Activated CD4-positive, alpha-beta T cell treated with anti-CD3 and anti-CD28 coated beads for 36 hours (primary cell): ENCODE measurements around the gene ITGA11. TPM values are rescaled to one million over a fixed set of nuclear protein-coding genes. Genes with fewer than 3 reads are reported as not detected.

Experiments
- ATAC-seq: fragments of 200-7000 bp; cut with Tn5 transposase; one replicate; pipeline ENCODE4 v1.10.0; 2021; ENCODE audit warnings: mild to moderate bottlenecking, moderate library complexity
- CTCF ChIA-PET: fragments of 350-600 bp; sonication (Branson Sonifier 250); formaldehyde crosslinking; loops from one replicate; lab custom pipeline; 2021; ENCODE audit warnings: antibody characterized with exemption; lab: Charles Lee
- POLR2A ChIA-PET: fragments of 350-600 bp; sonication (Branson Sonifier 250); formaldehyde crosslinking; loops from one replicate; lab custom pipeline; 2021; ENCODE audit warnings: antibody characterized with exemption, inconsistent platforms; lab: Charles Lee
- DNase-seq: peaks from one replicate; pipeline ENCODE4 v3.0.0-alpha.2; 2020
- H3K27ac Mint-ChIP-seq: one replicate; pipeline ENCODE4 v1.8.0; 2021; ENCODE audit warnings: mixed read lengths
- H3K27me3 Mint-ChIP-seq: one replicate; pipeline ENCODE4 v1.8.0; 2021; ENCODE audit warnings: mixed read lengths
- H3K36me3 Mint-ChIP-seq: one replicate; pipeline ENCODE4 v1.8.0; 2021; ENCODE audit warnings: low read depth, mixed read lengths
- H3K4me1 Mint-ChIP-seq: one replicate; pipeline ENCODE4 v1.8.0; 2021; ENCODE audit warnings: mixed read lengths
- H3K4me3 Mint-ChIP-seq: one replicate; pipeline ENCODE4 v1.8.0; 2021; ENCODE audit warnings: mild to moderate bottlenecking, moderate library complexity, mixed read lengths
- H3K9me3 Mint-ChIP-seq: one replicate; pipeline ENCODE4 v1.8.0; 2021; ENCODE audit warnings: low read depth, mixed read lengths
- intact Hi-C, 2 experiments: fragments of 100-400 bp; cut with DNase I in 1 of 2; cut with micrococcal nuclease in 1 of 2; formaldehyde crosslinking; loops; one replicate each; pipeline versions ENCODE4 v1.14.2 to v1.15.1; 2022 to 2024; cut with DNase I, micrococcal nuclease
- total RNA-seq, 2 experiments: library from RNA; stranded (reverse); gene quantifications; one replicate each; pipeline ENCODE4 v1.2.3, GENCODE V29; 2021

ITGA11 gene
- total RNA-seq, 2 experiments from 2014 or later = 2.9 to 3.2 TPM

- Mint-ChIP-seq H3K27ac (no peak overlapping the region), H3K36me3 (no peaks in the 10 kb centered on the region), H3K4me3 (no peak overlapping the region), H3K4me1 (no peaks in the 10 kb centered on the region), H3K27me3 (no peaks in the 10 kb centered on the region), H3K9me3 (no peaks in the 10 kb centered on the region)
- DNase-seq (no peak), ATAC-seq (no peak)
- intact Hi-C loops = no loop called here
- ChIA-PET CTCF (interaction anchor here (0.7 to 0.9 kb wide), 2 partner anchors 206 to 474 kb away, joined by 3 read pairs; no protein-coding TSS in a partner anchor), POLR2A (interaction anchor here (0.7 kb wide), 1 partner anchor 1119 kb away, joined by 5 read pairs; no protein-coding TSS in a partner anchor)
These were observed 88.3 kb downstream of the ITGA11 start for GRCh38 chr15:68343579-68344225.

DNA sequence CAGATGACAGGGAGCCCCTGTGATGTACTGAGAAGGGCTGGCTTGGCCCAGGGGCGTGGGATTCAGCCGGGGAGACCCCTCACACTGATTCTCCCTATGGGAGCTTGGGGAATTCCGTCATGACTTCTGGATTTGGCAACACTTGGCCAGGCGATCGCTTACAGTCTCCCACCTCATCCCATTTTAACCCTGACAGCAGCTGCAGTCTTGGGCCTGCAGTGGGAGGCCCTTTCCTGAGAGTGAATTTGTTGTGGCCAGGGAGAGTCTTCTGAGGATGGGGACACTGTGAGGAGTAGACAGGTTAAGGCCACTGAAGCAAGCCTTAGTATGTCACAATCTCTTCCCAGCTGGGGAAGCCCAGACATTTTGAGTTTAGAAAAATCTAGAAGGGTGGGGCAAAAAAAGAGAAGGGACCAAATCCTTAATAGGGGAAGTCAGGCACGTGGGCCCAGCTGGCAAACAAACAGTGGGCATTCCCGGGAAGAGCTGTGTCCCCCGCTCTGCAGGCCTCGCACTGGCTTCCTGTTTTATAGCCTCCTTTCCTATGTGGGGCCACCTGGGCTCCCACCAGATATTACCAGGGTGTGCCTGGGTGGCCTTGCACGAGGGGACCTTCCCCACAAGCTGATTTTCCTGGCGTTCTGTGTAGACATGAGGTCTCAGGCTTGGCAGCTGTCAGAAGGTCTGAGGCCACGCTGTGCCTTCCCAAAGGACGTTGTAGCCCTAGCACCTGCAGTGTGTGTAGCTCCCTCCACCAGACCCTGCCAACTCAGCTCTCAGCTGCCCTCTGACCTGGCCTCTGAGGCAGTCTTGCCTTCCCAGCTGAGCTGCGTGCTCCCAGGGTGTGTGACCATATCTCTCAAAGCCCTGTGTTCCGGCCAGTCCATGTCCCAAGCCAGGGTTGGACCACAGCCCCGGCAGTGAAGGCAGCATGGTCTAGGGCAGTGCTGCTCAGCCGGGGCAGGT is 89.9 kb downstream of the ITGA11 start:
- H3K27ac Mint-ChIP-seq = no peak overlapping the region
- CTCF ChIA-PET = interaction anchor here (0.9 to 1.1 kb wide), 3 partner anchors 32 to 208 kb away, joined by 3 to 4 read pairs (median 3); no protein-coding TSS in a partner anchor
- no peak overlapping the region for H3K4me3 Mint-ChIP-seq

DNA sequence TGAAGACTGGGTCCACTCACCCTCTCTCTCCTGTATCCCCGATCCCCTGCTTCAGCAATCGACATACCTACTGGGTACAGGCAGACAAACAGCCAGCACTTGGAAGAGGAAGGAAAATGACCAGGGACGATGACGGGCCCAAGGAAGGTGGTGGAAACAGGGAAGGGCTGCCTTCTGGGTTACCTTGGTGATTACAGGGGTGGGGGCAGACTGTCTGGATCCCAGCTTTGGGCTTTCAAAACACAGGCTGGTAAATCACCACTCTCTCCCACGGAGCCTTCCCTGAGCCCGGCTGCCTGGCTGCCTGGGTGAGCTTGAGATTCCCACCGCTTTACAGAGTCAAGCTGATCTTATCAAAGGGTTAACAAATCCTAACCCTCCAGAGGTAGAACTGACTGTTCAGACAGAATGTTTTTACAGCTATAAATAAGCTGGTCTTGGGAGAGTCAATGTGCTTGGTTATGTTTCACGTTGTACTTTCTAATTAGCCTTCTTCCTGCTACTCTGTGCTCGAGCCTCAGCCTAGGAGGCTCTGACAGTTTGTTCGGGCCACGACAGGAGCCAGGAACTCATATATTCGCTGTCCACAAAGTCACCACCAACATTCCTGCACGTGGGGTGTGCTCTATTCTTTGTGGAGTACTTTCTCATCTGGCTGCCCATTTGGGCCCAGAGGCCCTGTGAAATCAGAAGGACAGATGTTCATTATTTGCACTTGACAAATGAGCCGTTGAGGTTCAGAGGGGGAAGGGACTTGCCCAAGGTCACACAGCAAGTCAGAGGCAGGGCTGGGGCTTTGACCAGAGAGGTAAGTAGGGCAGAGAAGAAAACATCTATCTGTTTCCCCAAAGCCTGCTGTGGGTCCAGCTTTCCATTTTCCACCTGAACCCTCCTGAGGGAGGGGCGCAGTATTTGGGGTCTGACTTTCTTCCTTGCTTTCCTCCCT is 91.0 kb downstream of the ITGA11 start:
- H3K9me3 Mint-ChIP-seq = no peaks in the 10 kb centered on the region
- H3K27ac Mint-ChIP-seq = no peak overlapping the region
- ATAC-seq (no peak), DNase-seq (no peak)
- H3K36me3 Mint-ChIP-seq = no peaks in the 10 kb centered on the region
- H3K4me3 Mint-ChIP-seq = no peak overlapping the region
- intact Hi-C loops = no loop called here
- CTCF ChIA-PET = interaction anchor here (0.6 to 1.1 kb wide), 3 partner anchors 33 to 63 kb away, joined by 3 read pairs; no protein-coding TSS in a partner anchor
- H3K4me1 Mint-ChIP-seq = no peaks in the 10 kb centered on the region
- no peaks in the 10 kb centered on the region for H3K27me3 Mint-ChIP-seq
- POLR2A ChIA-PET = no interaction called here

More for the DNA sequence above, 89.9 kb downstream of the ITGA11 start:
- ATAC-seq (no peak), DNase-seq (no peak)
- intact Hi-C loops = no loop called here
- Mint-ChIP-seq H3K27me3 (no peaks in the 10 kb centered on the region), H3K36me3 (no peaks in the 10 kb centered on the region), H3K4me1 (no peaks in the 10 kb centered on the region), H3K9me3 (no peaks in the 10 kb centered on the region)
- POLR2A ChIA-PET = no interaction called here

DNA sequence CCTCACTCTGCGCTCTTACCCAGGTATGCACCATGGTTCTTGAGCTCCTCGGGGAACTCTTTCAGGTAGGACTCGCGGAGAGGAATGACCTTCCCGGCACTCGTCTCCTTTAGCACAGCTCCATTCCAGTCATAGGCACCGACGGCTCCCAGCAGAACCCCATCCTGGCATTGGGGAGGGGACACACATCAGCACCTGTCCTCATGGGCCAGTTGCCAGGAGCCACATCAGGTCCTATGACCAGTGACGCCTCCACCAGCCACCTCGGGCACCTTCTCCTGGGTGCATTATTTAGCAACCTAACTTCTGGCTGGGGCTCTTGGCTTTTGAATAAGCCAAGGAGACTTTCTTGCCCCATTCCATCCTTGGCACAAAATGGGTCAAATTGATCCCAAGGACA is 92.5 kb downstream of the ITGA11 start:
- Mint-ChIP-seq H3K36me3 (no peaks in the 10 kb centered on the region), H3K4me1 (no peaks in the 10 kb centered on the region), H3K27me3 (no peaks in the 10 kb centered on the region), H3K4me3 (no peak overlapping the region), H3K9me3 (no peaks in the 10 kb centered on the region), H3K27ac (no peak overlapping the region)
- ChIA-PET POLR2A (no interaction called here), CTCF (no interaction called here)
- DNase-seq = no peak
- intact Hi-C loops = no loop called here
- no peak for ATAC-seq

DNA sequence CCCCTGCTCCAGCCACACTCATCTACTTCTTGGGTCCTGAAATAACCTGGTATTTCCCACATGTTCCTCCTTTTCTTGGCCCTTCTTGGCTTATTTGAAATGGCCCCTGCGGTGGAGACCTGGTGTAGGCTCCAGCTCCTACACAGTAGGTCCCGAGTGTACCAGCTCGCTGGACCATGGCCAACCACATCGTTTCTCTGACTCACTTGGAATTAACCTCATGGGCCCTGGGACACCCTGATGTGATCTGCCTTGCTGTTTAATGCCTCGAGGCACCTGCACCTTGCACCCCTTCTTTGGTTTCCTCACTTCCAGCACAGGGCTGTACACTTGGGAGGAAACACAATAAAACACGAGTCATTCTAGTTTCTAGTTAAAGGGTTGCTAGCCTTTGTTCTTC is 94.1 kb downstream of the ITGA11 start:
- ATAC-seq = no peak
- Mint-ChIP-seq H3K27me3 (no peaks in the 10 kb centered on the region), H3K36me3 (no peaks in the 10 kb centered on the region), H3K4me3 (no peak overlapping the region), H3K4me1 (peaks cover 3% of the 10 kb centered on the region), H3K9me3 (no peaks in the 10 kb centered on the region), H3K27ac (no peak overlapping the region)
- POLR2A ChIA-PET = no interaction called here
- CTCF ChIA-PET = interaction anchor here (1.0 kb wide), 1 partner anchor 14 kb away, joined by 3 read pairs; no protein-coding TSS in a partner anchor
- intact Hi-C loops = no loop called here
- DNase-seq = no peak

DNA sequence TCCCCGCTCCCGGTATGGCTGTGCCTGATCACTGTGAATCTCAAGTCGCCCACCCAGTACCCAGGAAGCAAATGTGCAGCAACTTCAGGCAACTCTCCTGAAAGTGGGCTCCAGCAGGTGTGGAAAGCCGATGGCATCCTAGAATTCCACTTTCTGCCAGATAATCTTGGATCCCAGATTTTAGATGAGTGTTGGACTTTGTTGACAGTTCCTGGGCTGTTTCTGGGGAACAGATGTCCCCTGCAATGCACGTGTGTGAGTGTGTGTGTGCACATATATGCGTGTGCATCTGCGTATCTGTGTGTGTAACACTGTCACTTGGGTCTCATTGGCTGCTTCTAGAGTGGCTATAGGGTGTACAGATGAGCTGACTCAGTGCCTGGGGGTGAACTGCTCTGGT is 95.4 kb downstream of the ITGA11 start:
- POLR2A ChIA-PET = no interaction called here
- Mint-ChIP-seq H3K27me3 (peaks cover 1% of the 10 kb centered on the region), H3K4me3 (no peak overlapping the region), H3K9me3 (no peaks in the 10 kb centered on the region), H3K27ac (no peak overlapping the region), H3K36me3 (no peaks in the 10 kb centered on the region), H3K4me1 (peaks cover 3% of the 10 kb centered on the region)
- ATAC-seq (no peak), DNase-seq (no peak)
- intact Hi-C loops = no loop called here
- CTCF ChIA-PET = interaction anchor here (0.6 kb wide), 1 partner anchor 43 kb away, joined by 3 read pairs; no protein-coding TSS in a partner anchor

- POLR2A ChIA-PET = no interaction called here
- ATAC-seq = no peak
- Mint-ChIP-seq H3K4me3 (no peak overlapping the region), H3K27me3 (peaks cover 1% of the 10 kb centered on the region), H3K9me3 (no peaks in the 10 kb centered on the region), H3K27ac (no peak overlapping the region), H3K36me3 (no peaks in the 10 kb centered on the region), H3K4me1 (peaks cover 3% of the 10 kb centered on the region)
- CTCF ChIA-PET = interaction anchor here (0.6 to 0.7 kb wide), 2 partner anchors 36 to 59 kb away, joined by 3 read pairs; no protein-coding TSS in a partner anchor
- no peak for DNase-seq
- intact Hi-C loops = no loop called here
These were observed 96.3 kb downstream of the ITGA11 start for GRCh38 chr15:68335655-68336054.

- intact Hi-C loops = no loop called here
- Mint-ChIP-seq H3K9me3 (no peaks in the 10 kb centered on the region), H3K27me3 (peaks cover 1% of the 10 kb centered on the region), H3K4me3 (no peak overlapping the region), H3K4me1 (peaks cover 3% of the 10 kb centered on the region), H3K36me3 (no peaks in the 10 kb centered on the region), H3K27ac (no peak overlapping the region)
- DNase-seq = no peak
- CTCF ChIA-PET = interaction anchor here (0.7 to 1.6 kb wide), 2 partner anchors 29 to 59 kb away, joined by 3 to 8 read pairs; no protein-coding TSS in a partner anchor
- ATAC-seq = no peak
- POLR2A ChIA-PET = no interaction called here
These were observed 96.7 kb downstream of the ITGA11 start for GRCh38 chr15:68335251-68335650.

DNA sequence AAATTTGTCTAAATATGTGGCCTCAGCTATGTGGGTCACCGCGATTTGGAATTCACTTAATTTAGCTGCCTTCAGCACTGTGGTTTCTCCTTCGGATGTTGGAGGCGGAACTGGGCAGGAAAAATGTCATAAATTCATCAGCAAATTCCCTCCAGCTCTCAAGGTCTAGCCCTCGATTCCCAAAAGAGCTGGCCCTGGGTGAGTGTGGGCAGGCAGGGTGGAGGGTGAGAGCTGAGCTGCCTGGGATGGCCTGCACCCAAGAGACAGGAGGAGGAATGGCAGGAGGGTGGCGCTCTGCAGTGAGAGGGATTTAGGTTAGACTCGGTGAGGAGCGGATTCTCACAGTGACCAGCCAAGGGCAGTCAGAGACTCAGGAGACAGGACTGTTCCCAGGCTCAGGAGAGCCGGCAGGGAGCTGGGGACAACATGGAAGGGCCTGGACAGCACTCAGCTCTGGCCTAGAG is 97.3 kb downstream of the ITGA11 start:
- CTCF ChIA-PET = interaction anchor here (1.6 kb wide), 1 partner anchor 28 kb away, joined by 8 read pairs; no protein-coding TSS in a partner anchor
- Mint-ChIP-seq H3K4me1 (peaks cover 3% of the 10 kb centered on the region), H3K9me3 (no peaks in the 10 kb centered on the region), H3K4me3 (no peak overlapping the region), H3K27me3 (peaks cover 1% of the 10 kb centered on the region), H3K27ac (no peak overlapping the region), H3K36me3 (no peaks in the 10 kb centered on the region)
- DNase-seq (no peak), ATAC-seq (no peak)
- POLR2A ChIA-PET = no interaction called here
- intact Hi-C loops = no loop called here

DNA sequence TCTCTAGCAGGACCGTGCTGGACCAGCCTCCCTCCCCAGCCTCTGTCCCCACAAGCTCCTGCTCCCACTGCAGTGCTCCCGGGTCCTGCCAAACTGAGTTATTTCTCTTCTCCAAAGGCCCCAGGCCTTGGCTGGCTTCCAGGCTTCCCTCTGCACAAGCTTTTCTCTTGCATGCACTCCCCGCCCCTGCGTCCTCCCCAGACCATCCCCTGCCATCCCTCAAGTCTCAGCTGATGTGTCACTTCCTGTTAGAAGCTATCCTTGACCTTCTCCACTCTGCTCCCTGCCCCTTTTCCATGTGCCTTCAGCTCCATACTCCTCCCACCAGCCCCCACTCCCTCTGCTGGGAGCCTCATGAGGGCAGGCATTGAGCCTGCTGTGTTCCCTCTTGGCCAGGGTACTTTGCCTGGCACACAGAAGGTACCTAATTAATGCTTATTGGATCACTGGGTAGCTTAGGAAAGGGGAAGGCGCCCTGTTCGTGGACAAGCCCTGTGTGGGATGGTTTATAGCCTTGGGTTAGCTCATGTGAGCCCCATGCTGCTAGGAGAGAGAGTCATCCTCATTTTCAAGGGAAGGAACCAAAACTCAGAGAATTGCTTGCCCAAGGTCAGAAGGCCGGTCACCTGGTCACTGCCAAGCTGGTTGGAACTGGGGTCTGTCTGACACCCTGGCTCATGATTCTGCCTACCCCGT is 98.0 kb downstream of the ITGA11 start:
- Mint-ChIP-seq H3K27ac (no peak overlapping the region), H3K27me3 (peaks cover 1% of the 10 kb centered on the region), H3K4me1 (peaks cover 9% of the 10 kb centered on the region), H3K36me3 (no peaks in the 10 kb centered on the region), H3K4me3 (no peak overlapping the region), H3K9me3 (no peaks in the 10 kb centered on the region)
- POLR2A ChIA-PET = no interaction called here
- no peak for DNase-seq
- CTCF ChIA-PET = interaction anchor here (0.6 to 1.6 kb wide), 3 partner anchors 28 to 591 kb away, joined by 3 to 8 read pairs (median 4); no protein-coding TSS in a partner anchor
- intact Hi-C loops = no loop called here
- no peak for ATAC-seq
